Transverse colon (tissue), 4 donors: Measurements from ENCODE around the gene D2HGDH. TPM values are rescaled to one million over a fixed set of nuclear protein-coding genes. Genes with fewer than 3 reads are reported as not detected.

Experiments
- DNase-seq: peaks from one replicate; pipeline ENCODE4 v3.0.0-alpha.2; 2019
- H3K27ac ChIP-seq, 4 donors: fragments of 200-600 bp; sonication (generic); 2 replicates each; pipeline ENCODE4 v1.5.1; 2016 to 2018; ENCODE audit warnings: inconsistent platforms in 4 of 4
- H3K27me3 ChIP-seq: fragments of 200-600 bp; sonication (generic); 2 replicates; pipeline ENCODE4 v1.5.1; 2017; ENCODE audit warnings: inconsistent platforms
- H3K36me3 ChIP-seq, 4 donors: fragments of 200-600 bp; sonication (generic); 2 replicates each; pipeline ENCODE4 v1.5.1; 2017 to 2019; ENCODE audit warnings: inconsistent platforms in 4 of 4
- H3K4me1 ChIP-seq, 4 donors: fragments of 200-600 bp; sonication (generic); 2 replicates each; pipeline ENCODE4 v1.5.1; 2017 to 2020; ENCODE audit warnings: inconsistent platforms in 4 of 4
- H3K4me3 ChIP-seq, 4 donors: fragments of 200-600 bp; sonication (generic); 1 replicate in 1 of 4; 2 replicates in 3 of 4; pipeline versions ENCODE4 v1.5.1 to v1.6.1; 2017 to 2019; ENCODE audit warnings: inconsistent platforms in 4 of 4
- H3K9me3 ChIP-seq, 2 donors: fragments of 200-600 bp; sonication (generic); 2 replicates each; pipeline ENCODE4 v1.5.1; 2017 to 2019; ENCODE audit warnings: inconsistent platforms in 2 of 2
- EP300 ChIP-seq: sonication (generic); formaldehyde crosslinking; IDR thresholded peaks from one replicate; pipeline ENCODE4 v1.6.1; 2017; ENCODE audit warnings: antibody characterized with exemption, low read depth
- POLR2A ChIP-seq: fragments of 450-650 bp; IDR thresholded peaks from one replicate; pipeline ENCODE4 v1.6.1; 2016; ENCODE audit warnings: antibody characterized with exemption, mild to moderate bottlenecking, moderate library complexity
- POLR2AphosphoS5 ChIP-seq, 3 donors: sonication (generic); formaldehyde crosslinking; IDR thresholded peaks; one replicate each; pipeline ENCODE4 v1.6.1; 2016; ENCODE audit warnings: antibody characterized with exemption in 3 of 3
- WGBS, 2 donors: methylation state at CpG; one replicate each; pipeline ENCODE4 v1.1.5; 2018; ENCODE audit warnings: low coverage in 1 of 2; 5-methylcytosine and 5-hydroxymethylcytosine counted together
- in situ Hi-C, 4 donors: fragments of 200-750 bp; cut with MboI; loops; one replicate each; pipeline versions ENCODE4 v1.15.0 to v1.15.1; 2017; ENCODE audit warnings: low sequenced_read_pairs in 3 of 4, low pct_ligation_motif_present in 1 of 4, low pct_unique_long_range_greater_than_20kb in 1 of 4
- intact Hi-C: fragments of 100-400 bp; cut with DNase I; formaldehyde crosslinking; loops from one replicate; pipeline ENCODE4 v1.15.1; 2023; ENCODE audit warnings: low total_unique reads
- total RNA-seq, 4 donors: library from RNA; depleted of rRNA; stranded (reverse); fragments of >200 nt; gene quantifications; one replicate each; pipeline ENCODE4 v1.1.0, GENCODE V29; 2016
- TF ChIP-seq, protein P1 (sequence below), 5 experiments: fragments of 200-600 bp in 3 of 5; fragments of 450-650 bp in 2 of 5; sonication (generic) in 3 of 5; IDR thresholded peaks; 1 replicate in 2 of 5; 2 replicates in 3 of 5; pipeline ENCODE4 v1.5.1; 2016 to 2017; ENCODE audit warnings: antibody characterized with exemption in 5 of 5, inconsistent platforms in 3 of 5, mild to moderate bottlenecking in 2 of 5, moderate library complexity in 1 of 5

The D2HGDH gene
- total RNA-seq, 4 donors from 2014 or later = 53.2 to 150 (median 55.5) TPM

DNA sequence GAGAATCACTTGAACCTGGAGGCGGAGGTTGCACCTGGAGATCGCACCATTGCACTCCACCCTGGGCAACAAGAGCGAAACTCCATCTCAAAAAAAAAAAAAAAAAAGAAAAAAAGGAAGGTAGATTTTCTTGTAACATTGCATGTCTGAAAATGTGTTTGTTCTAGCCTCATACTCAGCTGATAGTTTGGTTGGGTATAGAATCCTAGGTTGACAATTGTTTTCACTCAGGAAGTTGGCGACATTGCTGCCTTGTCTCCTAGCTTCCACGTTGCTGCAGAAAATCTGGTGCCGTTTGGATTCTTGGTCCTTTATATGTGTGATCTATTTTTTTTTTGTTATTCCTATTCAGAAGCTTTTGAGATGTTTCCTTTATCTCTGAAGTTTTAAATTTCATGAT is 27.9 kb upstream of the D2HGDH start:
- Histone ChIP-seq H3K4me1 (peaks cover 6 to 10% (median 9%) of the 10 kb centered on the region in 4 donors), H3K9me3 (no peaks in the 10 kb centered on the region), H3K27ac (no peak overlapping the region), H3K27me3 (no peaks in the 10 kb centered on the region), H3K4me3 (no peak overlapping the region), H3K36me3 (peaks cover 0 to 58% (median 28%) of the 10 kb centered on the region in 4 donors)
- no peak for DNase-seq
- intact Hi-C loops (no loop called here), in situ Hi-C loops (no loop called here)
- WGBS, 2 donors = 95 to 96% methylated on average over 4 to 6 of the region's 6 CpGs
- TF ChIP-seq, protein P1, sequence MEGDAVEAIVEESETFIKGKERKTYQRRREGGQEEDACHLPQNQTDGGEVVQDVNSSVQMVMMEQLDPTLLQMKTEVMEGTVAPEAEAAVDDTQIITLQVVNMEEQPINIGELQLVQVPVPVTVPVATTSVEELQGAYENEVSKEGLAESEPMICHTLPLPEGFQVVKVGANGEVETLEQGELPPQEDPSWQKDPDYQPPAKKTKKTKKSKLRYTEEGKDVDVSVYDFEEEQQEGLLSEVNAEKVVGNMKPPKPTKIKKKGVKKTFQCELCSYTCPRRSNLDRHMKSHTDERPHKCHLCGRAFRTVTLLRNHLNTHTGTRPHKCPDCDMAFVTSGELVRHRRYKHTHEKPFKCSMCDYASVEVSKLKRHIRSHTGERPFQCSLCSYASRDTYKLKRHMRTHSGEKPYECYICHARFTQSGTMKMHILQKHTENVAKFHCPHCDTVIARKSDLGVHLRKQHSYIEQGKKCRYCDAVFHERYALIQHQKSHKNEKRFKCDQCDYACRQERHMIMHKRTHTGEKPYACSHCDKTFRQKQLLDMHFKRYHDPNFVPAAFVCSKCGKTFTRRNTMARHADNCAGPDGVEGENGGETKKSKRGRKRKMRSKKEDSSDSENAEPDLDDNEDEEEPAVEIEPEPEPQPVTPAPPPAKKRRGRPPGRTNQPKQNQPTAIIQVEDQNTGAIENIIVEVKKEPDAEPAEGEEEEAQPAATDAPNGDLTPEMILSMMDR (IDR thresholded peaks at IDR 0.05) = no peak
- TF ChIP-seq EP300 = no peak
- no peak for TF ChIP-seq POLR2A
- no peak for TF ChIP-seq POLR2AphosphoS5 (IDR thresholded peaks at IDR 0.05)

- no peak overlapping the region for H3K4me3 ChIP-seq
- no peak overlapping the region for H3K27ac ChIP-seq
- intact Hi-C loops (no loop called here), in situ Hi-C loops (no loop called here)
- DNase-seq = no peak
- TF ChIP-seq POLR2A (no peak), POLR2AphosphoS5 (IDR thresholded peaks at IDR 0.05) (no peak), EP300 (no peak)
- TF ChIP-seq, protein P1 (IDR thresholded peaks at IDR 0.05) = no peak
- peaks cover 0 to 75% (median 37%) of the 10 kb centered on the region in 4 donors for H3K36me3 ChIP-seq
- no peaks in the 10 kb centered on the region for H3K4me1 ChIP-seq
- H3K27me3 ChIP-seq = no peaks in the 10 kb centered on the region
- 67 to 86% methylated on average over 1 to 10 of the region's 10 CpGs for WGBS, 2 donors
- H3K9me3 ChIP-seq = no peaks in the 10 kb centered on the region
These were observed 25.6 kb upstream of the D2HGDH start for GRCh38 chr2:241708879-241709278.

- TF ChIP-seq EP300 = no peak
- no peak for TF ChIP-seq POLR2AphosphoS5 (IDR thresholded peaks at IDR 0.05)
- TF ChIP-seq, protein P1 (IDR thresholded peaks at IDR 0.05) = no peak
- Histone ChIP-seq H3K4me3 (no peak overlapping the region), H3K9me3 (no peaks in the 10 kb centered on the region), H3K36me3 (peaks cover 0 to 43% (median 15%) of the 10 kb centered on the region in 4 donors), H3K4me1 (no peaks in the 10 kb centered on the region), H3K27me3 (no peaks in the 10 kb centered on the region), H3K27ac (no peak overlapping the region)
- intact Hi-C loops (no loop called here), in situ Hi-C loops (no loop called here)
- DNase-seq = no peak
- WGBS, 2 donors = 95% methylated on average over 16 of the region's 16 CpGs; no CpG with 5 or more reads in 1 of the 2 donors
These were observed 15.3 kb upstream of the D2HGDH start for GRCh38 chr2:241719093-241719492.

GRCh38 chr2:241720099-241720498 is 14.3 kb upstream of the D2HGDH start:
- in situ Hi-C loops = no loop called here
- 93% methylated on average over 19 of the region's 19 CpGs; no CpG with 5 or more reads in 1 of the 2 donors for WGBS, 2 donors
- Histone ChIP-seq H3K4me1 (no peaks in the 10 kb centered on the region), H3K36me3 (peaks cover 0 to 34% (median 10%) of the 10 kb centered on the region in 4 donors), H3K27ac (no peak overlapping the region), H3K4me3 (no peak overlapping the region), H3K27me3 (no peaks in the 10 kb centered on the region), H3K9me3 (no peaks in the 10 kb centered on the region)
- DNase-seq = no peak
- intact Hi-C loops = no loop called here
- TF ChIP-seq POLR2AphosphoS5 (IDR thresholded peaks at IDR 0.05) (no peak), EP300 (no peak), POLR2A (no peak)
- TF ChIP-seq, protein P1 (IDR thresholded peaks at IDR 0.05) = no peak
